Stimulated activated naive CD4-positive, alpha-beta T cell (primary cell): Measurements from ENCODE around the gene EPB41L1.
A peak's percentile ranks its signal among the peaks of the same experiment; 100 is the strongest.
"Not testable (repeated sequence)": the region's sequence is repeated elsewhere in the genome, so short reads cannot be mapped to it uniquely, and the experiment has no call there.

Experiments
- DNase-seq, 6 experiments: peaks; one replicate each; lab custom pipeline; 2025; lab: John Stamatoyannopoulos, UW

EPB41L1 gene

GRCh38 chr20:36126836-36127527 lies 27.6 kb upstream of the EPB41L1 start:
- no peak for DNase-seq

- DNase-seq = no peak
Observed at GRCh38 chr20:36128463-36129159, 25.9 kb upstream of the EPB41L1 start.

- DNase-seq = no peak
Observed at GRCh38 chr20:36129160-36129543, 25.4 kb upstream of the EPB41L1 start.

- DNase-seq = no peak
Observed at GRCh38 chr20:36130390-36130789, 24.1 kb upstream of the EPB41L1 start.

- DNase-seq = no peak
Observed at GRCh38 chr20:36132802-36133211, 21.7 kb upstream of the EPB41L1 start.

GRCh38 chr20:36133821-36134220 lies 20.7 kb upstream of the EPB41L1 start:
- no peak for DNase-seq

- no peak for DNase-seq
Observed at GRCh38 chr20:36135159-36135558, 19.4 kb upstream of the EPB41L1 start.

- DNase-seq = no peak
Observed at GRCh38 chr20:36135821-36136220, 18.7 kb upstream of the EPB41L1 start.

- not testable (repeated sequence) for DNase-seq
Observed at GRCh38 chr20:36137313-36137712, 17.2 kb upstream of the EPB41L1 start.

GRCh38 chr20:36141310-36141709 lies 13.2 kb upstream of the EPB41L1 start:
- no peak for DNase-seq

- no peak for DNase-seq
Observed at GRCh38 chr20:36144336-36144735, 10.2 kb upstream of the EPB41L1 start.

- no peak for DNase-seq
Observed at GRCh38 chr20:36145877-36146707, 8.4 kb upstream of the EPB41L1 start.

GRCh38 chr20:36147690-36148089 lies 6.8 kb upstream of the EPB41L1 start:
- DNase-seq = no peak

GRCh38 chr20:36148439-36148838 lies 6.1 kb upstream of the EPB41L1 start:
- DNase-seq = no peak

GRCh38 chr20:36149012-36149411 lies 5.5 kb upstream of the EPB41L1 start:
- DNase-seq = no peak

GRCh38 chr20:36149469-36149868 lies 5.1 kb upstream of the EPB41L1 start:
- DNase-seq = no peak

- DNase-seq = no peak
Observed at GRCh38 chr20:36150489-36150846, 4.1 kb upstream of the EPB41L1 start.

GRCh38 chr20:36150847-36151539 lies 3.5 kb upstream of the EPB41L1 start:
- no peak for DNase-seq

GRCh38 chr20:36152261-36152660 lies 2.3 kb upstream of the EPB41L1 start:
- DNase-seq = no peak

- DNase-seq = no peak
Observed at GRCh38 chr20:36153204-36153603, 1.3 kb upstream of the EPB41L1 start.

GRCh38 chr20:36153736-36154699 lies 522 bp upstream of the EPB41L1 start:
- peak in 2 of 6 experiments; percentile 21 to 27 for DNase-seq
